HCT116 (cell line): ENCODE measurements around the gene FER.

Experiments
- EZH2phosphoT487 ChIP-seq: fragments of 200-600 bp; IDR thresholded peaks from 2 replicates; pipeline ENCODE4 v1.6.1; 2018; ENCODE audit warnings: antibody characterized with exemption, borderline replicate concordance
- TF ChIP-seq, protein P1 (sequence below), 3 experiments: fragments of 200-600 bp in 1 of 3; sonication (generic) in 1 of 3; IDR thresholded peaks in 2 of 3; conservative IDR thresholded peaks in 1 of 3; 2 replicates each; pipeline ENCODE4 v1.5.1; 2012 to 2017; ENCODE audit warnings: low read depth in 2 of 3, low read length in 2 of 3, antibody characterized with exemption in 1 of 3, borderline replicate concordance in 1 of 3, control low read depth in 1 of 3, mild to moderate bottlenecking in 1 of 3, mixed read lengths in 1 of 3, mixed run types in 1 of 3, moderate library complexity in 1 of 3; ENCODE audit not compliant: insufficient read depth in 1 of 3

DNA sequence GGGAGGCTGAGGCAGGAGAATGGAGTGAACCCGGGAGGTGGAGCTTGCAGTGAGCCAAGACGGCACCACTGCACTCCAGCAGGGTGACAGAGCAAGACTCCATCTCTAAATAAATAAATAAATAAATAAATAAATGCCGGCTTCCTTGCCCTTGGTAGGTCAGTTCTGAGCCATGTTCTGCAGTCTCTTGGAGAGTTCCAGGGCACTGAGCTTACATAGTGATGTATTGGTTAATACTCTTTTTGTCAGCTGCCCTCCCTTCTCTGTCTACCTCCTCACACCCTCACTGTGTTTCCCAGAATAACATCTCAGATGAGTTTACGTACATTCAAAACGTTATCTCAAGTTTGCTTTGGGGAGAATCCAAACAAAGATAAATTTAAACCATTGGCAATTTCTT, 45.2 kb upstream of the FER start:
- TF ChIP-seq, protein P1, sequence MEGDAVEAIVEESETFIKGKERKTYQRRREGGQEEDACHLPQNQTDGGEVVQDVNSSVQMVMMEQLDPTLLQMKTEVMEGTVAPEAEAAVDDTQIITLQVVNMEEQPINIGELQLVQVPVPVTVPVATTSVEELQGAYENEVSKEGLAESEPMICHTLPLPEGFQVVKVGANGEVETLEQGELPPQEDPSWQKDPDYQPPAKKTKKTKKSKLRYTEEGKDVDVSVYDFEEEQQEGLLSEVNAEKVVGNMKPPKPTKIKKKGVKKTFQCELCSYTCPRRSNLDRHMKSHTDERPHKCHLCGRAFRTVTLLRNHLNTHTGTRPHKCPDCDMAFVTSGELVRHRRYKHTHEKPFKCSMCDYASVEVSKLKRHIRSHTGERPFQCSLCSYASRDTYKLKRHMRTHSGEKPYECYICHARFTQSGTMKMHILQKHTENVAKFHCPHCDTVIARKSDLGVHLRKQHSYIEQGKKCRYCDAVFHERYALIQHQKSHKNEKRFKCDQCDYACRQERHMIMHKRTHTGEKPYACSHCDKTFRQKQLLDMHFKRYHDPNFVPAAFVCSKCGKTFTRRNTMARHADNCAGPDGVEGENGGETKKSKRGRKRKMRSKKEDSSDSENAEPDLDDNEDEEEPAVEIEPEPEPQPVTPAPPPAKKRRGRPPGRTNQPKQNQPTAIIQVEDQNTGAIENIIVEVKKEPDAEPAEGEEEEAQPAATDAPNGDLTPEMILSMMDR (IDR thresholded peaks at IDR 0.05 in 2 of 3, conservative IDR thresholded peaks at IDR 0.05 in 1 of 3; ENCODE audit: borderline replicate concordance in 1 of 3, insufficient read depth in 1 of 3, low read depth in 2 of 3, low read length in 2 of 3) = no peak
- TF ChIP-seq EZH2phosphoT487 = no peak
